HG03571 (cell line): Measurements from ENCODE around the gene CDHR3.
"Not testable (repeated sequence)": the region's sequence is repeated elsewhere in the genome, so short reads cannot be mapped to it uniquely, and the experiment has no call there.

Experiments used
- ATAC-seq: cut with Tn5 transposase; IDR thresholded peaks from one replicate; pipeline ENCODE4 v1.9.1; 2021; ENCODE audit not compliant: unreplicated experiment

The CDHR3 gene

GRCh38 chr7:105955651-105956466 lies 7.2 kb upstream of the CDHR3 start:
- ATAC-seq: not testable (repeated sequence)

GRCh38 chr7:105958012-105958411 lies 5.1 kb upstream of the CDHR3 start:
- no peak for ATAC-seq

GRCh38 chr7:105962353-105962752 lies 711 bp upstream of the CDHR3 start:
- ATAC-seq: no peak

GRCh38 chr7:105971845-105972244 lies 8.8 kb downstream of the CDHR3 start:
- ATAC-seq: no peak

- ATAC-seq: no peak
These were observed 9.2 kb downstream of the CDHR3 start for GRCh38 chr7:105972276-105972675.

- ATAC-seq: no peak
These were observed 11.4 kb downstream of the CDHR3 start for GRCh38 chr7:105974471-105974870.

GRCh38 chr7:105975770-105976417 lies 12.8 kb downstream of the CDHR3 start:
- no peak for ATAC-seq

GRCh38 chr7:105976868-105977267 lies 13.8 kb downstream of the CDHR3 start:
- no peak for ATAC-seq

GRCh38 chr7:105978035-105978434 lies 15.0 kb downstream of the CDHR3 start:
- no peak for ATAC-seq

- no peak for ATAC-seq
These were observed 15.9 kb downstream of the CDHR3 start for GRCh38 chr7:105978974-105979373.

- ATAC-seq: no peak
These were observed 16.3 kb downstream of the CDHR3 start for GRCh38 chr7:105979405-105979804.

- ATAC-seq: no peak
These were observed 17.8 kb downstream of the CDHR3 start for GRCh38 chr7:105980645-105981396.

- no peak for ATAC-seq
These were observed 19.3 kb downstream of the CDHR3 start for GRCh38 chr7:105982388-105982787.

GRCh38 chr7:105984808-105985207 lies 21.7 kb downstream of the CDHR3 start:
- ATAC-seq: not testable (repeated sequence)

- ATAC-seq: no peak
These were observed 22.2 kb downstream of the CDHR3 start for GRCh38 chr7:105985229-105985628.

- no peak for ATAC-seq
These were observed 22.7 kb downstream of the CDHR3 start for GRCh38 chr7:105985672-105986215.

- no peak for ATAC-seq
These were observed 24.0 kb downstream of the CDHR3 start for GRCh38 chr7:105987046-105987445.

GRCh38 chr7:105988276-105988675 lies 25.2 kb downstream of the CDHR3 start:
- no peak for ATAC-seq

- no peak for ATAC-seq
These were observed 26.1 kb downstream of the CDHR3 start for GRCh38 chr7:105989191-105989590.

- no peak for ATAC-seq
These were observed 26.6 kb downstream of the CDHR3 start for GRCh38 chr7:105989686-105990085.

GRCh38 chr7:105990141-105990540 lies 27.1 kb downstream of the CDHR3 start:
- ATAC-seq: no peak
